ENCODE measurements around the gene CIAO3.

DNA sequence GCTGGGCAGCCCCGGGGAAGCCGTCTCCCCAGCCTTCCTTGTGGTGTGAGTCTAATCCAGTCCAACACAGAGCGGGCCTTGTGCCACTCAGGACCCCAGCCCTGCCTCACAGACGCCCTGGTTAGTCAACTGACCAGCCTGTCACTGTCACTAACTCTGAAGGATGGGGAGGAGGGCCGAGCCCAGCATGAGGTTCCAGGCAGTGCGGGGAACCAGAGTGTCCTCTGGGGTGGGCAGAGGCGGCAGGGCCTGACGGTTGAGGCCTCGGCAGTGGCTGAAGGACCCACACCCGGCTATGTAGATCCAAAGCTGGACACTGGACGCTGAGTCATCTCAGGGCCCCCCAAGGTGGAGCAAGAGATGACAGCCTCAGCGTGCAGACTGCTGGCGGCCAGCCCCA lies 38.8 kb upstream of the CIAO3 start:
- TF ChIP-seq, protein P1, sequence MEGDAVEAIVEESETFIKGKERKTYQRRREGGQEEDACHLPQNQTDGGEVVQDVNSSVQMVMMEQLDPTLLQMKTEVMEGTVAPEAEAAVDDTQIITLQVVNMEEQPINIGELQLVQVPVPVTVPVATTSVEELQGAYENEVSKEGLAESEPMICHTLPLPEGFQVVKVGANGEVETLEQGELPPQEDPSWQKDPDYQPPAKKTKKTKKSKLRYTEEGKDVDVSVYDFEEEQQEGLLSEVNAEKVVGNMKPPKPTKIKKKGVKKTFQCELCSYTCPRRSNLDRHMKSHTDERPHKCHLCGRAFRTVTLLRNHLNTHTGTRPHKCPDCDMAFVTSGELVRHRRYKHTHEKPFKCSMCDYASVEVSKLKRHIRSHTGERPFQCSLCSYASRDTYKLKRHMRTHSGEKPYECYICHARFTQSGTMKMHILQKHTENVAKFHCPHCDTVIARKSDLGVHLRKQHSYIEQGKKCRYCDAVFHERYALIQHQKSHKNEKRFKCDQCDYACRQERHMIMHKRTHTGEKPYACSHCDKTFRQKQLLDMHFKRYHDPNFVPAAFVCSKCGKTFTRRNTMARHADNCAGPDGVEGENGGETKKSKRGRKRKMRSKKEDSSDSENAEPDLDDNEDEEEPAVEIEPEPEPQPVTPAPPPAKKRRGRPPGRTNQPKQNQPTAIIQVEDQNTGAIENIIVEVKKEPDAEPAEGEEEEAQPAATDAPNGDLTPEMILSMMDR (IDR thresholded peaks at IDR 0.05), result no peak
- no peak for TF ChIP-seq POLR2A (IDR thresholded peaks at IDR 0.05)
- no peak for TF ChIP-seq EP300 (IDR thresholded peaks at IDR 0.05)
- TF ChIP-seq POLR2AphosphoS5 (IDR thresholded peaks at IDR 0.05), result no peak

Measured in upper lobe of left lung (tissue), 4 donors.